Natural killer cell (primary cell): ENCODE results near the gene AKR1A1. TPM values are rescaled to one million over a fixed set of nuclear protein-coding genes. Genes with fewer than 3 reads are reported as not detected.
A peak's percentile ranks its signal among the peaks of the same experiment; 100 is the strongest.

Experiments
- ATAC-seq, 3 donors: fragments of 150-1000 bp in 2 of 3; fragments of 200-7000 bp in 1 of 3; cut with Tn5 transposase; 1 replicate in 1 of 3; 2 replicates in 2 of 3; pipeline ENCODE4 v1.10.0; 2021; ENCODE audit warnings: mild to moderate bottlenecking in 2 of 3, moderate library complexity in 2 of 3
- DNase-seq, 2 donors: peaks; one replicate each; pipeline versions ENCODE4 v3.0.0 to v3.0.0-alpha.2; 2013 to 2021; ENCODE audit warnings: mixed read lengths in 1 of 2
- H3K27ac ChIP-seq: one replicate; pipeline ENCODE4 v1.5.1; 2013; ENCODE audit warnings: mild to moderate bottlenecking, low read length
- H3K27me3 ChIP-seq: one replicate; pipeline ENCODE4 v1.6.1; 2013; ENCODE audit warnings: low read length; ENCODE audit not compliant: control insufficient read depth, insufficient read depth
- H3K36me3 ChIP-seq: one replicate; pipeline ENCODE4 v1.6.1; 2013; ENCODE audit warnings: low read length; ENCODE audit not compliant: control insufficient read depth, insufficient read depth
- H3K4me1 ChIP-seq: one replicate; pipeline ENCODE4 v1.6.1; 2013; ENCODE audit warnings: low read length; ENCODE audit not compliant: control insufficient read depth, insufficient read depth
- H3K4me3 ChIP-seq: one replicate; pipeline ENCODE4 v1.5.1; 2013; ENCODE audit warnings: low read length
- H3K9me3 ChIP-seq: one replicate; pipeline ENCODE4 v1.6.1; 2013; ENCODE audit warnings: low read length; ENCODE audit not compliant: control insufficient read depth, insufficient read depth
- H3K27ac Mint-ChIP-seq, 2 donors: one replicate each; pipeline ENCODE4 v1.8.0; 2022; ENCODE audit warnings: mild to moderate bottlenecking in 2 of 2, mixed read lengths in 2 of 2, moderate library complexity in 1 of 2
- H3K27me3 Mint-ChIP-seq, 2 donors: one replicate each; pipeline ENCODE4 v1.8.0; 2022; ENCODE audit warnings: low read depth in 2 of 2, mixed read lengths in 2 of 2
- H3K36me3 Mint-ChIP-seq: one replicate; pipeline ENCODE4 v1.8.0; 2022; ENCODE audit warnings: mixed read lengths
- H3K4me1 Mint-ChIP-seq, 2 donors: one replicate each; pipeline ENCODE4 v1.8.0; 2022; ENCODE audit warnings: mixed read lengths in 2 of 2
- H3K4me3 Mint-ChIP-seq: one replicate; pipeline ENCODE4 v1.8.0; 2022; ENCODE audit warnings: mild to moderate bottlenecking, moderate library complexity, mixed read lengths
- H3K9me3 Mint-ChIP-seq, 2 donors: one replicate each; pipeline ENCODE4 v1.8.0; 2022; ENCODE audit warnings: mixed read lengths in 2 of 2
- CTCF ChIP-seq: fragments of 200-600 bp; IDR thresholded peaks from one replicate; pipeline ENCODE4 v1.8.0; 2022; ENCODE audit warnings: antibody characterized with exemption
- WGBS: methylation state at CpG from one replicate; pipeline ENCODE4 v1.1.7; 2013; ENCODE audit warnings: missing lambda C conversion rate; ENCODE audit not compliant: insufficient coverage; 5-methylcytosine and 5-hydroxymethylcytosine counted together
- intact Hi-C: fragments of 100-400 bp; cut with micrococcal nuclease; formaldehyde crosslinking; loops from one replicate; pipeline ENCODE4 v1.14.2; 2022
- total RNA-seq, 4 donors: library from RNA; stranded (reverse); fragments of 120-200 nt in 1 of 4; gene quantifications; one replicate each; pipeline versions ENCODE4 v1.2.3 to v1.2.4, GENCODE V29; 2013 to 2022

AKR1A1 gene
- total RNA-seq, 3 donors from 2014 or later (not counting 1 experiment from before 2014, with no cell fraction given) = 45.7 to 54.2 (median 53.9) TPM

- WGBS = under 1% methylated on average over 59 of the region's 59 CpGs
- TF ChIP-seq CTCF = no peak
- H3K4me3 ChIP-seq = peak overlapping the region; percentile 97
- Mint-ChIP-seq H3K36me3 (peaks cover 5% of the 10 kb centered on the region), H3K9me3 (no peaks in the 10 kb centered on the region), H3K27me3 (no peaks in the 10 kb centered on the region), H3K27ac (peak overlapping the region; percentile 92 to 99), H3K4me3 (peak overlapping the region; percentile 99), H3K4me1 (peaks cover 35 to 44% of the 10 kb centered on the region in 2 donors)
- H3K27me3 ChIP-seq = no peaks in the 10 kb centered on the region
- ATAC-seq (peak; percentile 57 to 73 (median 60)), DNase-seq (peak; percentile 82 to 95)
- H3K9me3 ChIP-seq = no peaks in the 10 kb centered on the region
- no peaks in the 10 kb centered on the region for H3K36me3 ChIP-seq
- intact Hi-C loops = loop anchor here (1.0 to 10.0 kb wide), 5 partner anchors 34 to 850 kb away; partner anchors contain the start of genes AKR1A1, CCDC163, GPBP1L1 and KIF2C
- H3K27ac ChIP-seq = peak overlapping the region; percentile 91
- H3K4me1 ChIP-seq = peaks cover 27% of the 10 kb centered on the region
These were observed 33.9 kb downstream of the AKR1A1 start for GRCh38 chr1:45584351-45585109.

DNA sequence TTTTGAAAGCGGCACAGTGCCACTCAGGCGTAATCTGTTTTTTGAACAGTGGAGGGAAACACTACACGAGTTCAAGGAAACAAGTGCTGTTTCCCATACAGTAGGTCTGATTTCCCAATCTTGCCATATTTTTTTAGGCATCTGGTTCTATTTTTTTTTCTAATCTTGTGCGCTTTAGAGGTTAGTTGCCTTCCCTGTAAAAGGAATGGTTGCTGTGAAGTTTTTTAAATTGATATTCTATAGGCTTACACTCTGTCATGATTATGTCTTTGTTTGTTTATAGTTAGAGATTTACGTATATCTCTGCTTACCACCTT lies 34.4 kb downstream of the AKR1A1 start:
- Mint-ChIP-seq H3K36me3 (peaks cover 5% of the 10 kb centered on the region), H3K4me3 (peak overlapping the region; percentile 99), H3K27me3 (no peaks in the 10 kb centered on the region), H3K4me1 (peaks cover 35 to 44% of the 10 kb centered on the region in 2 donors), H3K9me3 (no peaks in the 10 kb centered on the region), H3K27ac (peak overlapping the region; percentile 92 to 99)
- DNase-seq = no peak
- H3K36me3 ChIP-seq = no peaks in the 10 kb centered on the region
- no peaks in the 10 kb centered on the region for H3K27me3 ChIP-seq
- H3K4me3 ChIP-seq = peak overlapping the region; percentile 97
- ATAC-seq = no peak
- WGBS = 0% methylated on average over 4 of the region's 5 CpGs
- intact Hi-C loops = loop anchor here (2.0 to 10.0 kb wide), 3 partner anchors 34 to 850 kb away; partner anchors contain the start of genes AKR1A1, GPBP1L1, KIF2C and RNU5D-1
- no peaks in the 10 kb centered on the region for H3K9me3 ChIP-seq
- no peak for TF ChIP-seq CTCF
- peak overlapping the region; percentile 91 for H3K27ac ChIP-seq
- peaks cover 27% of the 10 kb centered on the region for H3K4me1 ChIP-seq

- H3K27me3 ChIP-seq = no peaks in the 10 kb centered on the region
- Mint-ChIP-seq H3K9me3 (no peaks in the 10 kb centered on the region), H3K36me3 (peaks cover 5% of the 10 kb centered on the region), H3K4me1 (peaks cover 35 to 44% of the 10 kb centered on the region in 2 donors), H3K27ac (peak overlapping the region; percentile 92 to 99), H3K4me3 (peak overlapping the region; percentile 99), H3K27me3 (no peaks in the 10 kb centered on the region)
- intact Hi-C loops = loop anchor here (2.0 to 10.0 kb wide), 3 partner anchors 35 to 851 kb away; partner anchors contain the start of genes AKR1A1, GPBP1L1, KIF2C and RNU5D-1
- H3K4me1 ChIP-seq = peaks cover 27% of the 10 kb centered on the region
- peak overlapping the region; percentile 97 for H3K4me3 ChIP-seq
- no peaks in the 10 kb centered on the region for H3K36me3 ChIP-seq
- H3K27ac ChIP-seq = peak overlapping the region; percentile 91
- peak in 1 of 2 donors; percentile 29 for DNase-seq
- 49% methylated on average over 6 of the region's 7 CpGs for WGBS
- TF ChIP-seq CTCF = no peak
- no peaks in the 10 kb centered on the region for H3K9me3 ChIP-seq
- ATAC-seq = no peak
These were observed 35.0 kb downstream of the AKR1A1 start for GRCh38 chr1:45585496-45586075.
